IMR-90 (cell line): Measurements from ENCODE around the gene FAM163A.

Experiments used
- POLR2A ChIP-seq: IDR thresholded peaks from 2 replicates; pipeline ENCODE4 v1.6.1; 2012; ENCODE audit warnings: mild to moderate bottlenecking, low read depth, low read length
- TF ChIP-seq, protein P1 (sequence below): conservative IDR thresholded peaks from 2 replicates; pipeline ENCODE4 v1.5.1; 2012; ENCODE audit warnings: mild to moderate bottlenecking, low read depth, low read length, improper control_type of control experiment

DNA sequence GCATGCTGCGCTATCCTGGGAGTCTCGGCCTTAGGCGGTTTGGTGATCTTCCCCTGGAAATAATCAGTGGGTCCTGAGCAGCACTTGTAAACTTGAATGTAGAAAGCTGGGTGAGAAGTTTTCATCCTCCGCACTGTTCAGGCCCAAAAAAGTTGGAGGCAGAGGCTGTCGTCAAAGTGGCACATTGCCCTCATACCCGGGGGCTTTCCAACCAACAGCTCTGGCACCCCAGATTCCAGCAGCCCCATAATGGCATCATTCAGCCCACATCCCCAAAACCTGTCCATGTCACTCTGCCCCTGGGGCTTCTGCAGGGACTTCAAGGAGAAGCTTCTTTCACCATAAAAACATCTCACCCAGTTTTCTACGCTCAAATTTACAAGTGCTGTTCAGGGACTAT lies 75.2 kb downstream of the FAM163A start:
- no peak for TF ChIP-seq POLR2A
- TF ChIP-seq, protein P1, sequence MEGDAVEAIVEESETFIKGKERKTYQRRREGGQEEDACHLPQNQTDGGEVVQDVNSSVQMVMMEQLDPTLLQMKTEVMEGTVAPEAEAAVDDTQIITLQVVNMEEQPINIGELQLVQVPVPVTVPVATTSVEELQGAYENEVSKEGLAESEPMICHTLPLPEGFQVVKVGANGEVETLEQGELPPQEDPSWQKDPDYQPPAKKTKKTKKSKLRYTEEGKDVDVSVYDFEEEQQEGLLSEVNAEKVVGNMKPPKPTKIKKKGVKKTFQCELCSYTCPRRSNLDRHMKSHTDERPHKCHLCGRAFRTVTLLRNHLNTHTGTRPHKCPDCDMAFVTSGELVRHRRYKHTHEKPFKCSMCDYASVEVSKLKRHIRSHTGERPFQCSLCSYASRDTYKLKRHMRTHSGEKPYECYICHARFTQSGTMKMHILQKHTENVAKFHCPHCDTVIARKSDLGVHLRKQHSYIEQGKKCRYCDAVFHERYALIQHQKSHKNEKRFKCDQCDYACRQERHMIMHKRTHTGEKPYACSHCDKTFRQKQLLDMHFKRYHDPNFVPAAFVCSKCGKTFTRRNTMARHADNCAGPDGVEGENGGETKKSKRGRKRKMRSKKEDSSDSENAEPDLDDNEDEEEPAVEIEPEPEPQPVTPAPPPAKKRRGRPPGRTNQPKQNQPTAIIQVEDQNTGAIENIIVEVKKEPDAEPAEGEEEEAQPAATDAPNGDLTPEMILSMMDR = no peak
